Bone marrow (tissue), 2 donors: ENCODE data around the gene EXOSC6.
"Not testable (repeated sequence)": the region's sequence is repeated elsewhere in the genome, so short reads cannot be mapped to it uniquely, and the experiment has no call there.

Experiments
- DNase-seq, 2 donors: peaks; one replicate each; lab custom pipeline; 2025; lab: John Stamatoyannopoulos, UW

The EXOSC6 gene

GRCh38 chr16:70254965-70255286 lies 3.2 kb upstream of the EXOSC6 start:
- no peak for DNase-seq

DNA sequence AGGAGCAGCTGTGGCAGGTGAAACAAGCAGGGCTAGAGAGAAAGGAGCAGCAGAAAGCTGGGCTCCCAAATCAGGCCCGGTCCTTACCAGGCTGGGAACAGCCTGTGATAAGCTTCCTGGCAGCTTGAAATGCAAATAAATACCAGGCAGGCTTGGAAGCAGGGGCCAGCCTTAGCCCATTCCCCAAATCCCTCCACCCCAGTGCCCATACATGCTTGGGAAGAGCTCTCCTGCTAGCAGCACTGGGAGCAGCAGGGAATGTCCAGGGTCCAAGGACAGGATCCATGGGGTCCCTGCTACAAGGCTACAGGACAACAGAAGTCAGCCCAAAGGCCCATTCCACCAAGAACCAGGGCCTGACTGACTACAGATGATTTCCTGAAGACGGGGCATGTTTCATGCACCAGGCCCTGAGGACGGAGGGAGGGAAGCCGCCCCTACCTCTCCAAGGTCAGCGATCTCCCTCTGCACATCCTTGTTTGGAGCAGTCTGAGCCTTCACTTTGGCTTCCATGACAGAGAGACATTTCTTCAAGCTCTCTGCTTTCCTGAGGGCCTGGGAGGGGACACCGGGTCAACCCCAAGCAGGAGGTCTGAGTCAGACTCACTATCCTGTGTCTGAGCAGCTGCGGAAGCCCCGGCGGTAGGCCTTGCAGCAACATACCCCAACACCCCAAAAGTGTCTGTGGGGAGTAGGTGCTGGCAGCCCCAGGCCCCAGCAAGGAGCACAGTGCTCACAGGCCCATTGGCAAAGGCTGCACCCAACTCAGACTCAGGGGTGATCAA lies 2.6 kb upstream of the EXOSC6 start:
- no peak for DNase-seq

DNA sequence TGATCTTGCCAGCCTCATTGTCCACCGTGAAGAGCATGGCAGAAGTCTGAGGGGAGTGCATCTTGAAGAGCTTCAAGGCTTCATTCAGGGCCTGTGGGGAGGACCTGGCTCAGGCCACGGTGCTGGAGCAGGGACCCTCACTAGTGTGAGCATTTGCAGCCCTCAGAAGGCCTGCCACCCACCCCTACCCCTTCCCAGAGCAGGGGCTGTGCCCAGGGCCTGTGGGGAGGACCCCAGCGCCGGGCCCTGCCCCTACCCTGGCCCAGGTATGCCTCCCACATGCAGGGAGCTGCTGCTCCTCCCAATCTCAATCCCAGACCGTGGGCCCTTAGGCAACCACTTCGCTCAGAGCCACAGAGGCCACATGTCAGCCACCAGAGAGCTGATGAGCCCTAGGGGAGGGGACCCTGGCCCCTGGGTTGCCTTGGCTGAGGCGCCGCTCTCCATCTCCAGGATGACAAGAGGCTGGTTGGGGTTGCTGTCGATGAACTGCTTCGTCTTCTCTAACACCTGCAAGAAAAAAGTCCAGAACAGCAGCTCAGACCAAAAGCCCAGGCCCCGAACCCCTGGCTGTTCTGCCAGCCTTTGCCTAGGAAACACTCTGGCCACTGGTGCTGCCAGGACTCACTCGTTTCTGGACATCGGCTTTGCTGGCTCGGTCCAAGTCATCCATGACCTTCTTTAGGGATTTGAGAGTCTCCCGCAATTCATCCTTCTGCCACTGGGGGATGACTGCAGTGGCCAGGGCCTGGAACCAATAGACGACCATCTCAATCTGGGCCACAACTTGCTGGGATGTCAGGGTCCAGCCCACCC lies 1.8 kb upstream of the EXOSC6 start:
- peak in 1 of 2 donors; percentile 3 for DNase-seq

- DNase-seq = no peak
These were observed 732 bp upstream of the EXOSC6 start for GRCh38 chr16:70252355-70252988.

DNA sequence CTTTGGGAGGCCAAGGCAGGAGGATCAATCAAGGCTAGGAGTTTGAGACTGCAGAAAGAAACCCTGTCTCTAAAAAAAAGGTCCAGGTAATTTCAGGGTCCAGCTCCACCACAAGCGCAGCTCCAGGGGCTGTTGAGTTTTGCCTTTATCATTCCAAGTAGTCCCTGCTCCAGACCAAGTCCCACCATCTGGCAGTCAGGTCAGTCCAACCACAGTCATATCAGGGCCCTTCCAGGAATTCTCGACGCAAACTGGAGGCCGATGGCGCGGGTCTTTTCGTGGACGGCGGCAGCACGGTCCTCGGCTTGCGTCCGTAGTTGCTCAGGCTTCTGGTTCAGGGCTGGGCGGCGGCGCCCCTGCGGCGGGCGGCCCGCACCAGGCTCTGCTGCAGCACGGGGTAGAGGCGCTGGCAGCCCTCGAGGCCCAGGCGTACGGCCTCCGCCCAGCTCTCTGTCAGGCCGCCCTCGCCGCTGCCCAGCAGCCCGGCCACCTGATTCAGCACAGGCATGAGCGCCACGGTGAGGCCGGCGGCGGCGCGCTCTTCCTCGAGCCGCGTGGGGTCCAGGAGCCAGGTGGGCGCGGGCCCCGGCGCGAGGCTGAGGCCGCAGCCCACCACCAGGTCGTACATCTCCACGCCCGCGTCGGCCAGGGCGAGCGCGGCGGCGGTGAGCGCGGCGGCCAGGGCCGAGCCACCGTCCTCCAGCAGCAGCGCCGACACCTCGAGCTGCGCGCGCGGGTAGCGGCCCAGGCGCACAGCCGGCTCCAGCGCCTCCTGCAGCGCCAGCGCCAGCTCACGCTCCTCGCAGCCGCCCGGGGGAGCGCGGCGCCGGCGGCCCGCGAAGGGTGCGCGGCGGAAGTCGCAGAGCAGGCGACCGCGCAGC lies 752 bp downstream of the EXOSC6 start:
- peak in 1 of 2 donors; percentile 50 for DNase-seq

GRCh38 chr16:70249697-70250096 lies 2.0 kb downstream of the EXOSC6 start:
- not testable (repeated sequence) for DNase-seq

GRCh38 chr16:70238773-70239172 lies 13.0 kb downstream of the EXOSC6 start:
- not testable (repeated sequence) for DNase-seq

DNA sequence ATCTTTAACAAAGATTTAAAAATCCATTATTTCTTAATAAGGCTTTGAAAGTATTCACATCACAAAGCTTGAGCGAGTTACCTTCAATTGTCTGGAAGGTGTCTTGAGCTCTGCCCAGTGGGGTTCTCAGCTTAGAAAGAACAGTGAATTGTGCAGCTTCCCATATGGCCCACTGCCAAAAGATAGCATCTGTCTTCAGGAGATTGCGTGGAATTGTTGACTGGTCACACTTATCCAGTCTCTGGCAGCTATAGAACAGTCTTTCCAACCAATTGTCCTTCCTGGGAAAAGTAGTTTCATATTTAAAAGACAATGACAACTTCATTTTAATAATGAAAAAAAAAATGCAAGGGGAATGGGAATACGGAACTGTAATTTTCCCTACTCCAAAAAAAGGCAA lies 19.9 kb downstream of the EXOSC6 start:
- DNase-seq = not testable (repeated sequence)

GRCh38 chr16:70226024-70226423 lies 25.7 kb downstream of the EXOSC6 start:
- DNase-seq = not testable (repeated sequence)

DNA sequence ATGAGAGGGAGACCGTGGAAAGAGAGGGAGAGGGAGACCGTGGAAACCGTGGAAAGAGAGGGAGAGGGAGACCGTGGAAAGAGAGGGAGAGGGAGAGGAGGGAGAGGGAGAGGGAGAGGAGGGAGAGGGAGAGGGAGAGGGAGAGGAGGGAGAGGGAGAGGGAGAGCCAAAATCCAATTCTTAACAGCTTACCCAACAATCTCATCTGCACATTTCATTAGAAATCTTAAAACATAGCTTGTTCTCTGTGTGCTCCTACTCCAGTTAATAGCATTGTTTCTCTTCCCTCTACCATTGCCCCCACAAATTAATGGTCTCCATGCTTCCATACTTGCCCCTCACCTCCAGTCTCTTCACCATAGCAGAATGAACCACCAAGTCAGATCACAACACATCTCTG lies 26.3 kb downstream of the EXOSC6 start:
- not testable (repeated sequence) for DNase-seq

DNA sequence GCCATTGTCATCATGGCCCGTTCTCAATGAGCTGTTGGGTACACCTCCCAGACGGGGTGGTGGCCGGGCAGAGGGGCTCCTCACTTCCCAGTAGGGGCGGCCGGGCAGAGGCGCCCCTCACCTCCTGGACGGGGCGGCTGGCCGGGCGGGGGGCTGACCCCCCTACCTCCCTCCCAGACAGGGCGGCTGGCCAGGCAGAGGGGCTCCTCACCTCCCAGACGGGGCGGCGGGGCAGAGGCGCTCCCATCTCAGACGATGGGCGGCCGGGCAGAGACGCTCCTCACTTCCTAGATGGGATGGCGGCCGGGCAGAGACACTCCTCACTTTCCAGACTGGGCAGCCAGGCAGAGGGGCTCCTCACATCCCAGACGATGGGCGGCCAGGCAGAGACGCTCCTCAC lies 27.1 kb downstream of the EXOSC6 start:
- not testable (repeated sequence) for DNase-seq

DNA sequence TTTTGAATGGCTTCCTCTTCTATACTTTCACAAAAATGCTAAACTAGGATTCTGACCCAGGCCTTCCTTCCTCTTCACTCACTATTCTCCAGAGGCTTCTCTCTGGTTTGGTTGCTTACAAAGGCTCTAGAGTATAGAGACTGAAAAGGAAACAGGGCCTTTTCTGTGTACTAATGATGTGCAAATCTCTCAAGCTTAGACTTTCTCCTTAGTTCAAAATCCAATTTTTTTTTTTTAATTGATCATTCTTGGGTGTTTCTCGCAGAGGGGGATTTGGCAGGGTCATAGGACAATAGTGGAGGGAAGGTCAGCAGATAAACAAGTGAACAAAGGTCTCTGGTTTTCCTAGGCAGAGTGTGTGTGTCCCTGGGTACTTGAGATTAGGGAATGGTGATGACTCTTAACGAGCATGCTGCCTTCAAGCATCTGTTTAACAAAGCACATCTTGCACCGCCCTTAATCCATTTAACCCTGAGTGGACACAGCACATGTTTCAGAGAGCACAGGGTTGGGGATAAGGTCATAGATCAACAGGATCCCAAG lies 27.7 kb downstream of the EXOSC6 start:
- not testable (repeated sequence) for DNase-seq

DNA sequence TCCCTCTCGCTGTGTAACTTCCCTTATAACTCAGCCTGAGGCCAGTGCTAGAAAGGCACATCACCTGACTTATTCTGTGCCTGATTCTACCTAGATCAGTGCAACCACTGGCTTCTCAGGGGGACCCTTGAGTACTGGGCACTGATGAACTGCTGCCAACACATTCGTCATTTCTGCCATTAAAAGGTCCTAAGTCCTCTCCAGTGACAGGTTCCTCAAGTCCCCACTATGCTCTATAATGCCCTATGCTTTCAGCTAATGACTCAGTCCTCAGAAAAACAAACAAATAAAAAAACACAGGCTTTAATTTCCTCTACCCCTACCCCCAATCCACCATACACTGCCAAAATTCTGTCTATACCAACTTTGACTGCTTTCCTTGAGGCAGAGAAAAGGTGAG lies 28.5 kb downstream of the EXOSC6 start:
- DNase-seq = not testable (repeated sequence)

DNA sequence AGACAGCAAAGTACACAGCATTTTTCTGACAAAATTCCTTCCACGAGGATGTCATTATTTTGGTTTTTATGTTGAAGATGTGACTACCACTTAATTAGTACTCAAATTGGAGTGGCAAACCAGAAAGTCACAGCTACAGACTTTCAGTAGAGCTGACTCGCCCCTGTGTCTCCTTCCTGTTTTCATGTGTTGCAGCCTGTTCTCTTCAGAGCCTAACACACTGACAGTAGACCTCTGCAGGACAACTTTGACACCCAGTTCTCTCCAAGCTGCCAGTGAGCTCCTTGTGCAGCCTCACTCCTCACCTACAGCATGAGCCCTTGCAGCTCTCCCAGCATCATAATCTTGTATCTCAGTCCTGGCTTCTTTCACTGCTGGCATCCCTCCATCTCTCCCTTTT lies 29.2 kb downstream of the EXOSC6 start:
- DNase-seq = not testable (repeated sequence)

DNA sequence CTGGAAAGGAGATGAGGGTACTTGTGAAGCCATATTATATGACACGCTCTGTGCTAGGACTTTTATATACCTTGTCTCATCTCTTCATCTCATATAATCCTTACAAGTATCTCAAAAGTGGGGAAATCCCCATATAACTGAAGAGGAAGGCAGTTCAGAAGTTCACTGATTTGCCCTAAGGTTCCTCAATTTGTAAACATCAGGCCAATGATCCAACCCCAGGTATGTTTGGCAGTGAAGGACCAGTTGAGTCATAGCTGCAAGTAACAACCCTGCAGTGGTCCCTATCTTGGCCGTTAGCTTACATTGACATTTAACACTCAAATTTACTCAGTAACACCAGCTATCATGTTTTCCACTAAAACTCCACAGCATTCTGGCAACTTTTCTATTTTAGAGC lies 33.2 kb downstream of the EXOSC6 start:
- not testable (repeated sequence) for DNase-seq

GRCh38 chr16:70206382-70206781 lies 45.4 kb downstream of the EXOSC6 start:
- not testable (repeated sequence) for DNase-seq

DNA sequence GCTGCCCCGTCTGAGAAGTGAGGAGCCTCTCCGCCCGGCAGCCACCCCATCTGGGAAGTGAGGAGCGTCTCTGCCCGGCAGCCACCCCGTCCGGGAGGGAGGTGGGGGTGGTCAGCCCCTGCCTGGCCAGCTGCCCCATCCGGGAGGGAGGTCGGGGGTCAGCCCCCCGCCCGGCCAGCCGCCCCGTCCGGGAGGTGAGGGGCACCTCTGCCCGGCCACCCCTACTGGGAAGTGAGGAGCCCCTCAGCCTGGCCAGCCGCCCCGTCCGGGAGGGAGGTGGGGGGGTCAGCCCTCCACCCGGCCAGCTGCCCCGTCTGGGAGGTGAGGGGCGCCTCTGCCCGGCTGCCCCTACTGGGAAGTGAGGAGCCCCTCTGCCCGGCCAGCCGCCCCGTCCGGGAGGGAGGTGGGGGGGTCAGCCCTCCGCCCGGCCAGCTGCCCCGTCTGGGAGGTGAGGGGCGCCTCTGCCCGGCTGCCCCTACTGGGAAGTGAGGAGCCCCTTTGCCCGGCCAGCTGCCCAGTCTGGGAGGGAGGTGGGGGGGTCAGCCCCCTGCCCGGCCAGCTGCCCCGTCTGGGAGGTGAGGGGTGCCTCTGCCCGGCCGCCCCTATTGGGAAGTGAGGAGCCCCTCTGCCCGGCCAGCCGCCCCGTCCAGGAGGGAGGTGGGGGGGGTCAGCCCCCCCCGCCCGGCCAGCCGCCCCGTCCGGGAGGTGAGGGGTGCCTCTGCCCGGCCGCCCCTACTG lies 46.9 kb downstream of the EXOSC6 start:
- DNase-seq = not testable (repeated sequence)

- DNase-seq = not testable (repeated sequence)
These were observed 47.7 kb downstream of the EXOSC6 start for GRCh38 chr16:70204010-70204409.

DNA sequence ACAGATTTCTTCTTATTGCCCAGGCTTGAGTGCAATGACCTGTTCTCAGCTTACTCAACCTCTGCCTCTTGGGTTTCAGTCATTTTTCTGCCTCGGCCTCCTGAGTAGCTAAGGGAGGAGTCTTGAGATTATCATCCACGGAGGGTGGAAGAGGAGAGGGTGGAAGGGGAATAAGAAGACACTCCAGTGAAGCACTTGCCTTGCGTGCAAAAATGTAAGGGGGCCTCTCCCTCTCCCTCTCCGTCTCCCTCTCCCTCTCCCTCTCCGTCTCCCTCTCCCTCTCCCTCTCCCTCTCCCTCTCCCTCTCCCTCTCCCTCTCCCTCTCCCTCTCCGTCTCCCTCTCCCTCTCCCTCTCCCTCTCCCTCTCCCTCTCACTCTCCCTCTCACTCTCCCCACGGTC lies 48.2 kb downstream of the EXOSC6 start:
- DNase-seq = not testable (repeated sequence)

DNA sequence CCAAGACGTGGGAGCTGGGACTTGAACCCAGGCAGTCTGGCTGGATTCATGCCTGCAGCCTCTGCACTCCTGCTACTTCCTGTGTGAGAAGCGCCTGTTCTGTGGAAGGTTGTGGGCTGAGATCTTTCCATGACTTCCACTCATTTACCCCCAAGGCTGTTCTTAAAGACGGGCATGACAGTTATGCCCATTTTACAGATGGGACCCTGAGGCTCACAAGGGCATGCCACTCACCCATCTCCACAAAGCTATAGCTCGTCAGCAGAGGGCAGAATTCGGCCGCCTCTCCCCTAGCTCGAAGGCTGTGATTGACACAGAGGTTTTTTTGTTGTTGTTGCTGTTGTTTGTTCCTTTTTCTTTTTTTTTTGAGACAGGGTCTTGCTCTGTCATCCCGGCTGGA lies 51.7 kb downstream of the EXOSC6 start:
- not testable (repeated sequence) for DNase-seq

DNA sequence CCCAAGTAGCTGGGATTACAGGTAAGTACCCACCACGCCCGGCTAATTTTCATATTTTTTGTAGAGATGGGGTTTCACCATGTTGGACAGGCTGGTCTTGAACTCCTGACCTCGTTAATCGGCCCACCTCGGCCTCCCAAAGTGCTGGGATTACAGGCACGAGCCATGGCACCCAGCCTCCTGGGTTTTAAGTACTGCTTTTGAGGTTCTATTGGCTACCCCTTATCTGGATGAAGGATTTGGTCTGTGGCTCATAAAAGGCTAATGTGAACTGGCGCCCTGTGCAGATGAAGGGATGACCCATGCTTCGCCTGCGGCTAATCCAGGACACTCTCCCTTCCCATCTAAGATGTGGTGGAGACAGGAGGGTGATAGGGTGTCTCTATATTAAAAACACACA lies 52.6 kb downstream of the EXOSC6 start:
- DNase-seq = not testable (repeated sequence)
